KOPT-K1 (cell line): ENCODE measurements around the gene ST6GALNAC4.
A peak's percentile ranks its signal among the peaks of the same experiment; 100 is the strongest.

Experiments
- H3K27ac ChIP-seq: fragments of 200-600 bp; sonication (generic); 2 replicates; pipeline ENCODE4 v1.5.1; 2016; ENCODE audit warnings: antibody characterized with exemption, mild to moderate bottlenecking, low read depth, low read length; ENCODE audit not compliant: poor library complexity, severe bottlenecking
- H3K36me3 ChIP-seq: fragments of 200-600 bp; sonication (generic); 2 replicates; pipeline ENCODE4 v1.5.1; 2017; ENCODE audit warnings: antibody characterized with exemption, mild to moderate bottlenecking, low read length, moderate library complexity; ENCODE audit not compliant: insufficient read depth
- H3K9me3 ChIP-seq: fragments of 200-600 bp; sonication (generic); 2 replicates; pipeline ENCODE4 v1.5.1; 2017; ENCODE audit warnings: antibody characterized with exemption, low read length, mild to moderate bottlenecking; ENCODE audit not compliant: insufficient read depth, poor library complexity, severe bottlenecking

Gene ST6GALNAC4, protein sequence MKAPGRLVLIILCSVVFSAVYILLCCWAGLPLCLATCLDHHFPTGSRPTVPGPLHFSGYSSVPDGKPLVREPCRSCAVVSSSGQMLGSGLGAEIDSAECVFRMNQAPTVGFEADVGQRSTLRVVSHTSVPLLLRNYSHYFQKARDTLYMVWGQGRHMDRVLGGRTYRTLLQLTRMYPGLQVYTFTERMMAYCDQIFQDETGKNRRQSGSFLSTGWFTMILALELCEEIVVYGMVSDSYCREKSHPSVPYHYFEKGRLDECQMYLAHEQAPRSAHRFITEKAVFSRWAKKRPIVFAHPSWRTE

DNA sequence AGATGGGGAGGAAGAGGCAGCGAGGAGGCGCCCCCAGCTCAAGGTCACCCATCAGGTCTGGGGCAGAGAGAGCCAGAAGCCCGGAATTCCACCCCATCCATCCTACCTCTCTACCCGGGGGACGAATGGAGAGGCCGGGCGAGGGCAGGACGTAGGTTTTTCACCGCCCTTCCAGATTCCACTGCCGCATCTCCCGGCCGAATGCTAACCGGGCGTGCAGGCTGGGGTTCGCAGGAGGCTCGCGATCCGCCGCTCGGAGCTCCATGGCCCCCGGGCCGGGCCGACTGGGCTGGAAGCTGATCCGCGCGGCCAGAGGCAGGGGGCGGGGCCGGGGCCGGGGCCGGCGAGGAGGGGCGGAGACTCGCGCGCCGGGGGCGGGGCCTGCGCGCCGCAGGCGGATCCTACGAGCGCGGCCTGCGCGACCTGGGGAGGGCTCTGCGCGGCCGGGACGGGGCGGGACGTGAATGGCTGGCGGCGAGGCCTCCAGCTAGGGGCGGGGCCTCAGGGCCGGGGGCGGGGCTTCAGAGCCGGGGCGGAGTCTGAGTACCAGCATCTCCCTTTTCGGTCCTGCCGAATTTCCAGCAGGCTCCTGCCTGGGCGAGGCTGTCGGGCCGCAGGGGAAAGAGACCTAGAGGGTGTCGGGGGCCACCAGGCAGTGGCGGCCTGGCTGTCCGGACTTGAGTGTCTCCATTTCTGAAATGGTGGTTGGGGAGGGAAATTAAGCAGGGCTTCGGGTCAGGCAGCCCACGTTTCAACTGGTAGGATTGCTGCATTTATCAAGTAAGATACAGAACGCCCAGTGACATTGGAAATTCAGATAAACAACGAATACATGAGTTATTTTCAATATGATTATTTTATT is at the start of gene ST6GALNAC4:
Gene ST6GALNAC4 (minus strand): TSS at position 322 of the 862 bp plus-strand sequence. CDS start 622 bp downstream, outside the sequence.
- Histone ChIP-seq H3K9me3 (no peaks in the 10 kb centered on the region), H3K36me3 (no peaks in the 10 kb centered on the region), H3K27ac (peak within 1 kb of the TSS; percentile 32)

GRCh38 chr9:127965953-127966352 is 49.1 kb upstream of the ST6GALNAC4 start:
- Histone ChIP-seq H3K9me3 (no peaks in the 10 kb centered on the region), H3K27ac (no peak overlapping the region), H3K36me3 (0 out of 2 replicates have a peak, but pooled peaks cover 7% of the 10 kb centered on the region)

GRCh38 chr9:127963359-127964064 is 46.7 kb upstream of the ST6GALNAC4 start:
- H3K36me3 ChIP-seq = 0 out of 2 replicates have a peak, but pooled peaks cover 7% of the 10 kb centered on the region
- H3K9me3 ChIP-seq = no peaks in the 10 kb centered on the region
- no peak overlapping the region for H3K27ac ChIP-seq

DNA sequence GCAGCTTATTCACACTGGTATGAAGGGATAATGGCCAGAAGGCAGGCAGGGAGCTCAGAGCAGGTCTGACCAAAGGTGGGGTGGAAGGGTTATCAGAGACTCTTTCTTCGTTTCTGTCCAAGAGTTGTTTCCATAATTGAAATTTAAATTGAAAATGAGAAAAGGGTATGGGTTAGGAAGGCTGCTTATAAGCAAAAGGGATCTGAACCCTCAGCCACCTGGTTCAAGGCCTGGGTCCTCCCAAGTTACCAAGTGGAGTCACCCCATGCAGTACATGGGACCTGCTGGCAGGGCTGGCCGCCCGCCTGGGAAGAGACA is 46.2 kb upstream of the ST6GALNAC4 start:
- Histone ChIP-seq H3K9me3 (no peaks in the 10 kb centered on the region), H3K27ac (no peak overlapping the region), H3K36me3 (0 out of 2 replicates have a peak, but pooled peaks cover 7% of the 10 kb centered on the region)

DNA sequence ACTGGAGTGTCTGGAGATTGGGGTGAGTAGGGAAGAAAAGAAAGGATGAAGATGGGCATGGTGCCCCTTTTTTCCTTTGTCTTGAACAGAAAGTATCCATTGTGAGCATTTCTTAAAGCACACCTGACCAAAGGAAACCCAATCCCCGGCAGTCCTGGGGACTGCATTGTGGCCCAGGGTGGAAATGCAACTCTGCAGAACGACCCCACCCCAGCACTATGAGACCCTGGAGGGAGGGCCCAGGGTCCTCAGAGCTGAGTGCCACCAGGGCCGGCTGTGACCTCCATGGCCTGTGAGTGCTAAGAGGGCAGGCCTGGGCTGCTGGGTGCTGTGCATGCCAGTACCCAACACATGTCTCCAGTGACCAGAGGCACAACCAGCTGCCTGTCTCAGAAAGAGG is 45.4 kb upstream of the ST6GALNAC4 start:
- Histone ChIP-seq H3K9me3 (no peaks in the 10 kb centered on the region), H3K36me3 (0 out of 2 replicates have a peak, but pooled peaks cover 7% of the 10 kb centered on the region), H3K27ac (no peak overlapping the region)

DNA sequence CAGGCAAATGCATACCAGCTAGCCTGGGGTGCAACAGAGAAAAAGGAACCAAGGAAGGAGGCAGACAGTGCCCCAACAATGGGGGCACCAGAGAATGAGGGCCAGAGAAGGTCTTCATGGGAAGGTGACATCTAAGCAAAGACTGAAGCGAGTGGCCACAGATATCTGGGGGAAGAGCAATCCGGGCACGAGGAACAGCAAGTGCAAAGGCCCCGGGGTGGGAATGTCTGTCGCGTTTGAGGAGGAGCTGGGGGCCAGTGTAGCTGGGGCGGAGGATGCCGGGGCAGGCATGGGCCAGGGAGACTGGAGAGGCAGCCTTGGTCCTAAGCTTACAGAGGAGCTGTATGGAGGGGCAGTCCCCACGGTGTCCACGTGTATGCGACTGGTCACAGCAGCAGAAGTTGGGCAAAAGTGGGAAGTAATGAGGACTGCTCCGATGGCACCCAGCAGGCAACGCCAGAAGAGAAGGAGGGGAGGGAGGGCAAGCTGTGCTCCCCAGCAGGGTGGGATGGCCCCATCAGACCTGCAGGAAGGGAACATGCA is 44.8 kb upstream of the ST6GALNAC4 start:
- H3K9me3 ChIP-seq = no peaks in the 10 kb centered on the region
- 0 out of 2 replicates have a peak, but pooled peaks cover 7% of the 10 kb centered on the region for H3K36me3 ChIP-seq
- H3K27ac ChIP-seq = no peak overlapping the region

DNA sequence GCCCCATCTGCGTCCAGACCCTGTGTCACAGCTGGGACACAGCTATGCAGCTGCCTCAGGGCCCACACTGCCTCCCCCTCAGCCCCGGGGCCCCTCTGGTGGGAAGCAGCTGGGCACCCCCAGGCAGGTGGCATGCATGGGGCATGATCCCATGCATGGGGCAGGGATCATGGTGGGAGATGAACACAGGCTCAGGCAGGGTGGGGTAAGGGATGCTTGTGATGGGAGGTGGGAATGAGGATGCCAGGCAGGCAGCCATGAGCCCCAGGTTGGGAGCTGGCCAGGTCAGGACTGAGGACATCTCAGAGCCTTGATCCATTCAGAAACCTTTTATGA is 44.3 kb upstream of the ST6GALNAC4 start:
- Histone ChIP-seq H3K9me3 (no peaks in the 10 kb centered on the region), H3K27ac (no peak overlapping the region)

DNA sequence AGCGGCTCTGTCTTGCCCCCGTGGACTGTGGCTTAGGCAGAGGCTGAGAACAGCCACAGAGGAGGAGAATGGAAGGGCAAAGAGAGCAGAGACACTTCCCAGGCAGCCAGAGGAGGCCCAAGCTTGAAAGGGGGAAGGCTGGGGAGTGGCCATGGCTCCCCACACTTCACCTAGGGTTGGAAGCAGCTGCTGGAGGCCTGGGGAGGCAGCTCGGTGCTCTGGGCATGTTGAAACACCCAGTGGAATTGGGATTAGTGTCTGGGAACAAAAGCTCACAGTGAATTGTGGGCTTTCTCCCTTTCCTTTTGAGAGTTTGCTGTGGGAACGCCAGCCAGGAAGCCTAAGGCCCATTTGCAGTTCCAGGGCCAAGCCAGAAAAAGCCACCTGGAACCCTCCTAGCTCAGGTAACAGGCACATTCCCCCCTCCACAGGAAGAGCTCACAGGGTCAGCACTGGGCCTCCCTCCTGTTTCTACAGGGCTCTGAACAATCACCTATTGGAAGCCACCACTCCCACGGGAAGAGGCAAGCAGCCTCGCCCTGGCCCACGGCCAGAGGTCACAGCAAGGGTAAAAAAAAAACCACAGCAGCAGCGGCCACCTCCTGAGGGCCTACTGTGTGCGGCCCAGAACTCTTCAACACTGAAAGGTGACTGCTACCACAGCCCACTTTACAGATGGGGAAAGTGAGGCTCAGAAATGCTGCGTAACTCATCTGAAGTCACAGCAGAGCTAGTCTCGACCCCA is 43.7 kb upstream of the ST6GALNAC4 start:
- Histone ChIP-seq H3K27ac (no peak overlapping the region), H3K36me3 (0 out of 2 replicates have a peak, but pooled peaks cover 7% of the 10 kb centered on the region), H3K9me3 (no peaks in the 10 kb centered on the region)

More for the DNA sequence above, 44.3 kb upstream of the ST6GALNAC4 start:
- 0 out of 2 replicates have a peak, but pooled peaks cover 7% of the 10 kb centered on the region for H3K36me3 ChIP-seq

DNA sequence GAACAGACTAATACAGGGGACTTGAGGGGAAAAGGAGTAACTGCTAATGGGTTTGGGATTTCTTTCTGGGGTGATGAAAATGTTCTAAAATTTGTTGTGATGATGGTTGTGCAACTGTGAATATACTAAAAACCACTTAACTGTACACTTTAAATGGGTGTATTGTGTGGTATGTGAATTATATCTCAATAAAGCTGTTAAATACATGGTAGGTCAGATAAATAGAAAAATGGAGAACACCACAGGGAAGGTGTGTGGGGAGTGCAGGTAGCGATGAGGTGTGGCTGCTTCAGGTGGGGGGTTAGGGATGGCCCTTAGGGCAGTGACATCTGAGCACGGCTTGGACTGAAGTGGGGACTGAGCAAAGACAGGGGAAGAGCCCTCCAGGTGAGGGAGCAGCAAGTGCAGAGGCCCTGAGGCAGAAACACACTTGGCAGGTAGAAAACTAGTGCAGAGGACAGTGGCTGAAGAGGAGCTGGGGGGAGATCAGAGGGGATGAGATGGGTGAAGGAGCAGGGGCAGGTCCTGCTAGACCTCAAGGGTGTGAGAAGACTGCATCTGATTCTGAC is 43.1 kb upstream of the ST6GALNAC4 start:
- Histone ChIP-seq H3K36me3 (0 out of 2 replicates have a peak, but pooled peaks cover 7% of the 10 kb centered on the region), H3K9me3 (no peaks in the 10 kb centered on the region), H3K27ac (no peak overlapping the region)

DNA sequence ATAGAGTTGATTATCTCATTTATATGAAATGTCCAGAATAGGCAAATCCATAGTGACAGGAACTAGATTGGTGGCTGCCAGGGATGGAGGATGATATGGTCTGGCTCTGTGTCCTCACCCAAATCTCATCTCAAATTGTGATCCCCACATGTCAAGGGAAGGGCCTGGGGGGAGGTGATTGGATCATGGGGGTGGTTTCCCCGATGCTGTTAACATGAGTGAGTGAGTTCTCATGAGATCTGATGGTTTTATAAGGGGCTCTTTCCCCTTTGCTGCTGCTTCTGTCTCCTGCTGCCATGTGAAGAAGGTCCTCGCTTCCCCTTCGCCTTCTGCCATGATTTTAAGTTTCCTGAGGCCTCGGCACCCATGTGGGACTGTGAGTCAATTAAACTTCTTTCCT is 42.6 kb upstream of the ST6GALNAC4 start:
- H3K36me3 ChIP-seq = 0 out of 2 replicates have a peak, but pooled peaks cover 6% of the 10 kb centered on the region
- no peak overlapping the region for H3K27ac ChIP-seq
- no peaks in the 10 kb centered on the region for H3K9me3 ChIP-seq

DNA sequence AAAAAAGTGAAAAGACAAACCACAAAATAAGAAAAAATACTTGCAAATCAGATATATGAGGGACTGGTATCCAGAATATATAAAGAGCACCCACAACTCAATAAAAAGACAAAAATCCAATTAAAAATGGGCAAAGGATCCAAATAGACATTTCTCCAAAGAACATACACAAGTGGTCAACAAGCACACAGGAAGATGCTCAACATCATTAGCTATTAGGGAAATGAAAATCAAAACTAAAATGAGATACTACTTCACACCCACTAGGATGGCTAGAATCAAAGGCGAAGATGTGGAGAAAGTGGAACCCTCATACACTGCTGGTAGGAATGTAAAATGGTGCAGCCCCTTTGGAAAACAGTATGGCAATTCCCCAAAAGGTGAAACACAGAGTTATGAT is 41.9 kb upstream of the ST6GALNAC4 start:
- no peaks in the 10 kb centered on the region for H3K36me3 ChIP-seq
- H3K27ac ChIP-seq = no peak overlapping the region
- no peaks in the 10 kb centered on the region for H3K9me3 ChIP-seq

- Histone ChIP-seq H3K36me3 (no peaks in the 10 kb centered on the region), H3K9me3 (no peaks in the 10 kb centered on the region), H3K27ac (no peak overlapping the region)
Measured at GRCh38 chr9:127955294-127956015, 38.6 kb upstream of the ST6GALNAC4 start.

DNA sequence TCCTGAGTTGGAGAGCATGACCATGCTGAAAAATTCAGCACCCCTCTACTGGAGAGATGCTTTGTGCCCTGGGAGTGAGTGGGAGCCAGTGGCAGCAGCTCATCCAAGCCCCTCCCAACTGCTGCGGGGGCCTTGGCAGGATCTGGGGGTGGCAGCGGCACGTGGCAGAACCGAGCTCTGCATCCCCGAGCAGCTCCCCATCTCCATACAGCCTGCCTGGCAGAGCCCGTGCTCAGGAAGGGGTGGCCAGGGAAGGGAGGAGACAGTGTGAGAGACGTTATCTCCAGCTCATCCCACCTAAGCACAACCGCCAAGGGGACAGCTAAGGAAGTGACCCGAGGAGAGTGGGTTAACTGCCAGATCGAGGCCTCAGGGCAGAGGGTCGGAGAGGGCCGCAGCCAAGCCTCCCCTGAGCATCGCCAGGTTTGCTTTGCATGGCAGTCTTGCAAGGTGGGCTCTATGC is 38.0 kb upstream of the ST6GALNAC4 start:
- H3K27ac ChIP-seq = no peak overlapping the region
- no peaks in the 10 kb centered on the region for H3K36me3 ChIP-seq
- H3K9me3 ChIP-seq = no peaks in the 10 kb centered on the region
